GM21367 (cell line): ENCODE results near the gene PYGL.
A peak's percentile ranks its signal among the peaks of the same experiment; 100 is the strongest.
"Not testable (repeated sequence)": the region's sequence is repeated elsewhere in the genome, so short reads cannot be mapped to it uniquely, and the experiment has no call there.

ENCODE experiments used
- ATAC-seq: cut with Tn5 transposase; IDR thresholded peaks from one replicate; pipeline ENCODE4 v1.9.1; 2021; ENCODE audit not compliant: unreplicated experiment

Gene PYGL

GRCh38 chr14:50943943-50944646 is at the start of gene PYGL:
PYGL (minus strand) TSS chr14:50944483; CDS start chr14:50944403, 80 bp downstream.
- no peak for ATAC-seq

DNA sequence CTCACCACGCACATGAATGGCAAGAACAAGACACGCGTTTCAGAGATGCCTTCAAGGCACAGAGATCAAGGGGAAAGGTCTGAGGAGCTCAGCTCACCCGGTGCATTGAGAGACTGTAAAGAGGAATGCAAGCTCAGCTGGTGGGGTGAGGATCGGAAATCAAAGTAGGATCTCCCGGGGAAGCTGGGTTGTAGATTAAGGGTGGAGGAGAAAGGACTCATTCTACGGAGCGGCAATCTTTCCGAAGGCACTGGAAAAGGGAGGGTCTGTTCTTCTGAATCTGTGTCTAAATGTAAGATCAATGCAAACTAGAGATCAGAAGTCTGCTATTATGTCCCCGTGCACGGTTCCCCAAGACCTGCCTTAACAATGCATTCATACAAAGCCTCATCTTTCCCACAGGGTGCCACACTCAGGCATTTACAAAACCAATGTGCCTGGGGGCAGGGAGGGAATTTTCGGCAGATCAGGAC is 41.6 kb upstream of the PYGL start:
- ATAC-seq, result no peak

GRCh38 chr14:50985124-50985858 is 41.0 kb upstream of the PYGL start:
- ATAC-seq, result no peak

- no peak for ATAC-seq
These were observed 39.9 kb upstream of the PYGL start for GRCh38 chr14:50984036-50984710.

DNA sequence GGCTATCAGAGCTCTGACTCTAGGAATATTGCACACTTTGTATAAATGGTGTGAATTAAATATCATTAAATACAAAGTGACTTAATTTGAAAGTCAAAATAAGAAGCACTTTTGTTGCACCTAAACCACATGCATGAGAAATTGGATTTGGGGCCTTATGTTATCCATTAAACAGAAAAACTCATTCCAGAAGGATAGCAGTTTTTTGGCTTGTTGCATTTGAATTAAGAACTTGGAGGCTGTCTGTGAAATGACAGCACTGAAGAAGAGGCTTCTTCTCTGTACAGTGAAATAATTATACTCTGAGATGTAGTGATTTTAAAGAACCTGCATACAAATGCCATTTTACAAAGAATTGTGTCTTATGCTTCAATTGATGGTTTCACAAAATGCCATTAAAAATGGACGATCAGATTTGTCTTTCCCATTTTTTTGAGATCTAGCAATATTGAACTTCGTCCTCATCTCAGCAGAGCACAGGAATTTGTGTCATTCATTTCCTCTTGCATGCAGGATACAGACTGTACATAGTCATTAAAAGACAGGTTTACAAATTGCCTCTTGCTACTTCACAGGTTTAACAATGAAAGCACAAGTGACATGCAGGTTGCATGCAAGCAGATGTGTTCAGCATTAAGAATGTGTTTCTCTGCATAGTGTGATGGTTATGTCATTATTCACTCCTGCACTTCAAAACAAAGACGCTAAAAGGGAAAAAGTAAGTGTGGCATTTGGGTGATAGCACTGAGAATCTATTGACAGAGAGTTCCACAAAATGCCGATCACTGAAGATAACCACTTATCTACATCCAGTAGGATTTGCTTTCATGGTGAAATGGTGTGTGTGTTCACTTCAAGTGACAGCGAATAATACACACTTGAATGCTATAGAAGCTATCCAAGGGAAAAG is 35.9 kb upstream of the PYGL start:
- no peak for ATAC-seq

- peak; percentile 82 for ATAC-seq
These were observed 34.6 kb upstream of the PYGL start for GRCh38 chr14:50978888-50979287.

- no peak for ATAC-seq
These were observed 34.2 kb upstream of the PYGL start for GRCh38 chr14:50978529-50978871.

DNA sequence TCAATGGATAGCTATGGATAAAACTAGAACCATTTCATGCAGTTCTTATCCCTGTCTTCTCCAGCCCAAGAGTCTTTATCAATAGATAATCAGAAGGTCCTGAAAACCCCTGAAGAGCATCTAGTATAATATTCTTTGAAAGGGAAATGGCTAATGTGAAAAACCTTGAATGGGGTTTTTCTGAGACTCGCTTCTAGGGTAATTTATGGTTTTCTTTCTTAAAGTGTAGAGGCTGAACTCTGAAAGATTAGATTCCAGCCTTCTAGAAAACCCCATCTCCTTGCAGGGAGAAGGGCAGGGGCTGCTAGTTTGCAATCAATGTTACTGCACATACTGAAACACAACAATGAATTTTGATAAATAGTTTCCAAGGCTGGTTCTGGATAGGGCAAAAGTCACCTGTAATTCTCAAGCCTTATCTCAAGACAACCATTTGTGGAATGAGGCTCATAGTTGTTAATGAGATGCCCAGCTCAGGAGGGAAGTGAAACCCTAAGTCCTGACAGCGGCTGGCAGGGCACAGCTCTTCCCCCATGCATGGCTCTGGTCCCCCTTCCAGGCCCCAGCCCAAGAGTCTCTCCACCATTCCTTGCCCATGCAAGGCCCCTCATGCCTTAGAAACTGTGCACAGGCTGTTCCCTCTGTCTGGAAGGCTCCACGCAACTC is 33.7 kb upstream of the PYGL start:
- peak; percentile 54 for ATAC-seq

DNA sequence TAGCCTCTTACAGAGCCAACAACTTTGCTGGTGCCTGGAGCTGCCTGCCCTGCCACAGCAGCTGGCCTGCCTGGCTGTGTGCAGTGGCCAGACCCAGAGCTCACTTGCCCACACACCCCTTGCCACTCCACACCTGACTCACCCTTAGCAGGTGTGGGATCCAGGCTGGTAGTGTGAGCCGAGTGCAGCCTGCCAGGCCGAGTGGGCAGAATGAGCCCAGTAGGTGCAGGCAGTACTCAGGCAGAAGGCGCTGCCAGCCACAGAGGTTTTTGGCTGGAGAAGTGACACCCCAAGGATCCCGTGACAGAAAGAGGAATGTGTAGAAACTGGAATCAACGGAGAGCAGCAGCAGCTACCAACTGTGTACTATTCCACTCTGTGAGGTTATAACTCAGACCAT is 29.8 kb upstream of the PYGL start:
- ATAC-seq, result no peak

DNA sequence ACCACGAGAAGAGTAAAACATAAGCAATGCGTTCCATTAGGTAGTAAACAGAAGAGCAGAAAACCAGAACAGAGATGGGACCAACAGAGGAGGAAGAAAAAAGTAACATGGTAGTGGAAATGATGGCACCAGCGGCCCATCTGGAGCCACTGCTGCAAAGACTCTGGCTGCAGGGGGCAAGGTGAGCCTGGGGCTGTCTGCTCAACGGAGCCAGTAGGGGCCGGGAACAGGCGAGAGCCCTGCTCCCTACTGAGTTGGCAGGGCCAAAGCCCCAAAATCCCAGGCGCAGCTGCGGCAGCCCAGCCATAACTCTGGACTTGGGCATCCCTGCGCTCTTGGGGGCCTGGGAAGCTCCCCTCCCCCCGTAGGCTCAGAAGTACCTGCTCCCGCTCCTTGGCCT is 28.5 kb upstream of the PYGL start:
- no peak for ATAC-seq

DNA sequence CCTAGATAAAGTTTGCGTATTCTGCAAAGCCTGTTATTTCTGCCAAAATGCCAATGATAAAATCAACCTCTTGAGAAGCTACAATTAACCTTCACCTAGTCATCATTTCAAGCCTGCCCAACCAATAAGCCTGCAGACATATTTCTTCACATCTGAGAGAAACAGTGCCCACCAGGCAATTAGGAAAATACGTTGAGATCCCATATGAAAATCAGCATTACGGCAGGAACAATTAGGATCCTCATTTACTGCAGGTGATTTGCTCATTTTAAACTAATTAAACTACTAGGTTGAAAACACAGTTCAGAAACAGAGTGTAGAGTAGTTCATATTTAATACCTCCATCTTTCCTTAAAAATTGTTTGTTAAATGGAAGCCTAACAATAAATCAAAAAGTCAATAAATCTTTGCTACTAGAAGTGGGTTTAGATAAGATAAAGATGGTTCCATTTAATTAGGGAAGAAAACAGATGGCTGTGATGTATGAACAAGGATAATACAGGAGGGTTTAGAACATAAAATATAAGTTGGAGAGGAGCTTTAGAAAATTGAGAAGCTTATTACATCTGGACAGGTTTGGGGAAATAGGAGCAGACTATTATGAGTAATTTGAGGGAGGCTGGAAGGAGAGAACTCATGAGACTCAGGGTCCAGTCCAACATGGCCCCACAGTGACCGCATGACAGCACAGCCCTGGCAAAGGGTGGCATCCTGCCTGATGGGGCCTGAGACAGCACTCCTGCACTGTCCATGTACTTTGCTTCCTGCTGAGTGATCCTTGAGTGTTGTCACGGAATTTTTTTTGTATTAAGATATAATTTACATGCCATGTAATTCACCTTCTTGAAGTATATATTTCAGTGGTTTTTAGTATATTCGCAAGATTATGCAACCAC is 26.9 kb upstream of the PYGL start:
- ATAC-seq, result no peak

GRCh38 chr14:50967790-50968189 is 23.5 kb upstream of the PYGL start:
- no peak for ATAC-seq

- no peak for ATAC-seq
These were observed 22.8 kb upstream of the PYGL start for GRCh38 chr14:50967103-50967502.

DNA sequence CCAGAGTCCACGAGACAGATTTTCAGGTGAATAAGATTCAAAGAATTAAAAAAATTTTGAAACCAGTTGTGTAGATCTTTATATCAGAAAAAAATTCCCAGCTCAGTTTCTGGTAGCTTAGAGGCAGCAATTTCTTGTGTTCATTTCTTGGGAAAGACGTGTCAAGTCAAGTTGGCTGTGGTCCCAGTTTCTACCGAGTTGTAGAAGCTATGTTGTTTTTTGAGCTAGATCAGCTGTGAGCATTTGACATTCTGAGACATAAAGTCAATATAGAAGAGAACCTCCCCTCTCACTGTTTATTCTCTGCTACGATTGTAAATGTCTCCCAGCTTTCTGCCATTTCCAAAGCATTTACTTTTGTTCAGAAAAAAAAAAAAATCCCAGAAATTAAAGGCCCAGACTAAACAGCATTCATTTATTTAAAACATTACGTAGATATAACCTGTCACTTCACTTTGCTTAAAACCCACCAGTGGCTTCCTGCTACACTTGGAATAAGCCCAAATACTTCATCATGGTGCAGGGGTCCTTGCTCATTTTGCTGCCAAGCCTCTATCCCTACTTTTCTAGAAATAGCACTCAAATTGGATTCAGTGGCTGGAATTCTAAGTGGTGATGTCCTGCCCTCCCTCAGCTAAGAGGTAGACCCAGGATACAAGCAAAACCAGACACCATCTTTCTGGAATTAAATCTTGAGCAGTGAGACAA is 20.6 kb upstream of the PYGL start:
- no peak for ATAC-seq

- ATAC-seq, result no peak
These were observed 19.6 kb upstream of the PYGL start for GRCh38 chr14:50963919-50964318.

DNA sequence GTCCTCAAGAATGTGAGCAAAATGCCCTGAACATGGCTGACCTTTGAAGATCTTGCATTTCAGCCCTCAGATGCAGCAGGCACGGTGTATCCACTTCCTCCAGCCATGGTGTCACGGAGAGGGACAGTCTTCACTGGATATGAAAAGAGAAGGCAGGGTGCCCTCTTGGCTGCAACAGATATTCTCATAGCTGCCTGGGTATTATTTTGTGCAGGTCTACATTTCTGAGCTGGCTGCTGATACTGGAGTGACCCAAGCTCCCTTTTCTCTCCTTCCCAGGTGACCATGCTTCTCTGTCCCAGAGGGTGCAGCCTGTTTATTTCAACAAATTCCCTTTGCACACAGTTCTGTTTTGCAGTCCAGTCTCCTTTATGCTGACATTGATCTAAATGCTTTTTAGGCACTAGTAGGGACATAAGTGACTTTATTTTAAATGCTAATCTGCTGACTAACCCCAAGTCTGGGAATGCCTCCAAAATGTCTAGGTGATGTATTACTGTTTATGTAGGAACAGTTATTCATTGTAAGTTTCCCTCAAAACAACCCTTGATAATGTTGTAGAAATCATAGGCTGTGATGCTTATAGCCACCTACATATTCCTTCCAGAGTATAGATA is 17.4 kb upstream of the PYGL start:
- no peak for ATAC-seq

DNA sequence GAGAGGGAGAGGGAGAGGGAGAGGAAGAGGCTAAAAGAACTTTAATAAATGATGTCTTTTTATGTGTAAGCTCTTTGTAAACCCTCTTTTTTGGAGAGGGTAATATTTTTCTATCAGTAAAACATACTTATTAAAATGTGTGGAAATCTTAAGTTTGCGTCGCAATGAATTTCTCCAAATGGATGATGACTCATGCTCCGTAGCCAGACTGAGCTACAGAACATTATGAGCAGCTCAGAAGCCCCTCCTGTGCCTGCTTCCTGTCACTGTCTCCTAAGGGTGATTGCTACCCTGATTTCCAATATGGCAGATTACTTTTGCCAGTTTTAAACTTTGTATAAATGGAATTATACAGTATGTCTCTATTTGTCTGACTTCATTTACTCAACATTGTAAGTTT is 13.0 kb upstream of the PYGL start:
- no peak for ATAC-seq

DNA sequence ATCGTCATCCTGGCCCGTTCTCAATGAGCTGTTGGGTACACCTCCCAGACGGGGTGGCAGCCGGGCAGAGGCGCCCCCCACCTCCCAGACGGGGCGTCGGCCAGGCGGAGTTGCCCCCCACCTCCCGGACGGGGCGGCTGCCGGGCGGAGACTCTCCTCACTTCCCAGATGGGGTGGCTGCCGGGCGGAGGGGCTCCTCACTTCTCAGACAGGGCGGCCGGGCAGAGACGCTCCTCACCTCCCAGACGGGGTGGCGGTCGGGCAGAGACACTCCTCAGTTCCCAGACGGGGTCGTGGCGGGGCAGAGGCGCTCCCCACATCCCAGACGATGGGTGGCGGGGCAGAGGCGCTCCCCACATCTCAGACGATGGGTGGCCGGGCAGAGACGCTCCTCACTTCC is 12.1 kb upstream of the PYGL start:
- ATAC-seq, result not testable (repeated sequence)
